K562 (cell line): ENCODE measurements around the gene YIF1A.

Source experiments
- POLR3G ChIP-seq: IDR thresholded peaks from 2 replicates; pipeline ENCODE4 v1.6.1; 2011; ENCODE audit not compliant: insufficient read length, insufficient replicate concordance; ENCODE audit errors: extremely low read depth
- ZBTB8A ChIP-seq: fragments of 450-650 bp; IDR thresholded peaks from 2 replicates; pipeline ENCODE4 v1.6.1; 2018; ENCODE audit warnings: mild to moderate bottlenecking, moderate library complexity; ENCODE audit not compliant: partially characterized antibody

DNA sequence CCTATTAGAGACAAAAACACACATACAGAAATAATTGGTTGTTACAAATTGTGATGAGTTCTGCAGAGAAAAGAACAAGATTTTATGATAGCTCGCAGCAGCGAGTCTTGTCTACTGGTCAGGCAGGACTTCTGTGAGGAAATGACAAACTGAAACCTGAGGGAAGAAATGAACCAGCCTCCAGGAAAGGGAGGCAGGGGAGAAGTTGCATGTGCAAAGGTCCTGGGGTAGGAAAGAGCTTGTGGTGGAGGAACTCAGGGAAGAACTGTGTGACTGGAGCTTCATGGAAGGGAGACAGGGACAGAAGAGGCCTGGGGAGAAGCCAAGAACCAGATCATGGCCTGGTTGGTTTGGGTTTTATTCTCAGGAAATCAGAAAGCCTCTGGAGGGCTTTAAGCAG is 29.7 kb downstream of the YIF1A start:
- no peak for TF ChIP-seq ZBTB8A
- no peak for TF ChIP-seq POLR3G
